OCI-LY7 (cell line): ENCODE data around the gene NCOR2. TPM values are rescaled to one million over a fixed set of nuclear protein-coding genes. Genes with fewer than 3 reads are reported as not detected.

Experiments
- BruUV-seq: library from RNA; stranded (reverse); fragments of 400-500 nt; replicated peaks from 2 replicates; lab custom pipeline; 2021; lab: Mats Ljungman, UMichigan
- CTCF ChIA-PET: fragments of 300-600 bp; sonication (Branson Sonifier 250); formaldehyde crosslinking; loops from one replicate; lab custom pipeline; 2022; ENCODE audit warnings: antibody characterized with exemption; ENCODE audit not compliant: unreplicated experiment; lab: Charles Lee
- POLR2A ChIA-PET: fragments of 300-600 bp; sonication (Branson Sonifier 250); formaldehyde crosslinking; loops from one replicate; lab custom pipeline; 2022; ENCODE audit warnings: antibody characterized with exemption; lab: Charles Lee
- DNase-seq: peaks from one replicate; pipeline ENCODE4 v3.0.0-alpha.2; 2015; ENCODE audit warnings: low spot score
- H2AFZ ChIP-seq: fragments of 200-600 bp; sonication (generic), shearing (Covaris generic); 2 replicates; pipeline ENCODE4 v1.6.1; 2014; ENCODE audit warnings: mild to moderate bottlenecking, antibody characterized with exemption, low read length, moderate library complexity
- H3K27ac ChIP-seq: fragments of 200-600 bp; sonication (generic); 2 replicates; pipeline ENCODE4 v1.5.1; 2014; ENCODE audit warnings: mixed run types, low read depth, mild to moderate bottlenecking, moderate library complexity, low read length, inconsistent platforms; ENCODE audit not compliant: poor library complexity, severe bottlenecking
- H3K36me3 ChIP-seq: fragments of 200-600 bp; sonication (generic); 2 replicates; pipeline ENCODE4 v1.6.1; 2014; ENCODE audit warnings: mild to moderate bottlenecking, antibody characterized with exemption, low read length, moderate library complexity, mixed read lengths; ENCODE audit not compliant: insufficient read depth
- H3K4me1 ChIP-seq: fragments of 200-600 bp; sonication (generic); 2 replicates; pipeline ENCODE4 v1.5.1; 2014; ENCODE audit warnings: mild to moderate bottlenecking, low read length; ENCODE audit not compliant: insufficient read depth, poor library complexity, severe bottlenecking
- H3K4me2 ChIP-seq: fragments of 200-600 bp; sonication (generic); 2 replicates; pipeline ENCODE4 v1.6.1; 2014; ENCODE audit warnings: mild to moderate bottlenecking, low read length
- H3K4me3 ChIP-seq: fragments of 200-600 bp; sonication (generic); 2 replicates; pipeline ENCODE4 v1.5.1; 2014; ENCODE audit warnings: mild to moderate bottlenecking, low read depth, low read length; ENCODE audit not compliant: poor library complexity, severe bottlenecking
- H3K79me2 ChIP-seq: fragments of 200-600 bp; sonication (generic); 2 replicates; pipeline ENCODE4 v1.6.1; 2016; ENCODE audit warnings: low read depth, mild to moderate bottlenecking, low read length, moderate library complexity, mixed read lengths; ENCODE audit not compliant: insufficient read depth
- H3K9me2 ChIP-seq: fragments of 200-600 bp; sonication (generic); 2 replicates; pipeline ENCODE4 v1.6.1; 2016; ENCODE audit warnings: mild to moderate bottlenecking, low read length, mixed read lengths; ENCODE audit not compliant: insufficient read depth
- H3K9me3 ChIP-seq: fragments of 200-600 bp; sonication (generic); 2 replicates; pipeline ENCODE4 v1.6.1; 2014; ENCODE audit warnings: mild to moderate bottlenecking, mixed run types, low read length, mixed read lengths
- H4K20me1 ChIP-seq: fragments of 200-600 bp; sonication (generic); 2 replicates; pipeline ENCODE4 v1.6.1; 2014; ENCODE audit warnings: mild to moderate bottlenecking, antibody characterized with exemption, low read length, moderate library complexity, mixed read lengths; ENCODE audit not compliant: insufficient read depth
- EZH2phosphoT487 ChIP-seq: fragments of 200-600 bp; sonication (generic); IDR thresholded peaks from 2 replicates; pipeline ENCODE4 v1.6.1; 2018; ENCODE audit warnings: low read depth, borderline replicate concordance, mild to moderate bottlenecking, mixed run types, antibody characterized with exemption, low read length, moderate library complexity, mixed read lengths
- intact Hi-C: fragments of 100-400 bp; cut with micrococcal nuclease; formaldehyde crosslinking; loops from one replicate; pipeline ENCODE4 v1.10.0; 2022; ENCODE audit not compliant: unreplicated experiment
- total RNA-seq, 2 experiments: library from RNA; depleted of rRNA in 1 of 2; stranded (reverse); fragments of >200 nt in 1 of 2; shearing (Covaris generic) in 1 of 2; gene quantifications; 2 replicates each; pipeline ENCODE4 v1.2.3, GENCODE V29; 2014 to 2022
- TF ChIP-seq, protein P1 (sequence below): fragments of 200-600 bp; sonication (generic); conservative IDR thresholded peaks from 2 replicates; pipeline ENCODE4 v1.5.1; 2014; ENCODE audit warnings: mild to moderate bottlenecking, antibody characterized with exemption, low read length, moderate library complexity, mixed read lengths

Gene NCOR2
- total RNA-seq, 2 experiments from 2014 or later, result 22.7 to 159 TPM

DNA sequence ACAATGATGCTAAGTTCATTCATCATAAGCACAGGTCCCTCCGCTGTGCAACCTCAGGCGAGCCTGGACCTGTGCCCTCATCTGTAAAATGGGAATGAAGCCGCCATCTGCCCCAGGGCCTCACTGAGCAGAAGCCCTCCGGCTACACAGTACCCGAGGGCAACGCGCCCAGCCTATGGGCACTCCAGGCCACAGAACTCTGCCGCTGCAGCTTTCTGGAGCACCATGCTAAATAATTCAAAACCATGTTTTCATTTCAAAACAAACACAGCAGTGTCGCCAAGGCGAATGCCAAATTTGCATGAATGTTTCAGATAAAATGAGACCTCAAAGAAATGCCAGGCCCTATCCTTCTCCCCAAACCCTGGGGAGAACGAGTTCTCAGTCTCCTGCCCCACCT, 4.0 kb downstream of the NCOR2 start:
- ChIA-PET CTCF (no interaction called here), POLR2A (interaction anchor here (1.2 kb wide), 1 partner anchor 12 kb away, joined by 3 read pairs; no protein-coding TSS in a partner anchor)
- Histone ChIP-seq H2AFZ (no peak overlapping the region), H3K4me2 (no peak overlapping the region), H3K9me3 (no peaks in the 10 kb centered on the region), H3K4me1 (peaks cover 31% of the 10 kb centered on the region), H3K4me3 (no peak overlapping the region), H4K20me1 (peaks cover 40% of the 10 kb centered on the region), H3K79me2 (peaks cover 82% of the 10 kb centered on the region), H3K27ac (no peak overlapping the region), H3K9me2 (no peaks in the 10 kb centered on the region), H3K36me3 (peaks cover 5% of the 10 kb centered on the region; the same call in 1 of the 2 replicates)
- intact Hi-C loops, result no loop called here
- no peak for TF ChIP-seq EZH2phosphoT487
- TF ChIP-seq, protein P1, sequence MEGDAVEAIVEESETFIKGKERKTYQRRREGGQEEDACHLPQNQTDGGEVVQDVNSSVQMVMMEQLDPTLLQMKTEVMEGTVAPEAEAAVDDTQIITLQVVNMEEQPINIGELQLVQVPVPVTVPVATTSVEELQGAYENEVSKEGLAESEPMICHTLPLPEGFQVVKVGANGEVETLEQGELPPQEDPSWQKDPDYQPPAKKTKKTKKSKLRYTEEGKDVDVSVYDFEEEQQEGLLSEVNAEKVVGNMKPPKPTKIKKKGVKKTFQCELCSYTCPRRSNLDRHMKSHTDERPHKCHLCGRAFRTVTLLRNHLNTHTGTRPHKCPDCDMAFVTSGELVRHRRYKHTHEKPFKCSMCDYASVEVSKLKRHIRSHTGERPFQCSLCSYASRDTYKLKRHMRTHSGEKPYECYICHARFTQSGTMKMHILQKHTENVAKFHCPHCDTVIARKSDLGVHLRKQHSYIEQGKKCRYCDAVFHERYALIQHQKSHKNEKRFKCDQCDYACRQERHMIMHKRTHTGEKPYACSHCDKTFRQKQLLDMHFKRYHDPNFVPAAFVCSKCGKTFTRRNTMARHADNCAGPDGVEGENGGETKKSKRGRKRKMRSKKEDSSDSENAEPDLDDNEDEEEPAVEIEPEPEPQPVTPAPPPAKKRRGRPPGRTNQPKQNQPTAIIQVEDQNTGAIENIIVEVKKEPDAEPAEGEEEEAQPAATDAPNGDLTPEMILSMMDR, result no peak
- TSS peak; percentile 27 for BruUV-seq
- no peak for DNase-seq

- Histone ChIP-seq H3K4me1 (peaks cover 25% of the 10 kb centered on the region), H3K79me2 (peaks cover 82% of the 10 kb centered on the region), H3K27ac (no peak overlapping the region), H3K4me3 (no peak overlapping the region), H2AFZ (no peak overlapping the region), H4K20me1 (peaks cover 42% of the 10 kb centered on the region), H3K4me2 (no peak overlapping the region), H3K9me3 (no peaks in the 10 kb centered on the region), H3K9me2 (no peaks in the 10 kb centered on the region), H3K36me3 (peaks cover 5% of the 10 kb centered on the region; the same call in 1 of the 2 replicates)
- no peak for DNase-seq
- intact Hi-C loops, result no loop called here
- no peak for TF ChIP-seq EZH2phosphoT487
- TF ChIP-seq, protein P1, result no peak
- no TSS peak for BruUV-seq
- CTCF ChIA-PET, result interaction anchor here (0.7 kb wide), 2 partner anchors 184 to 1217 kb away, joined by 5 to 6 read pairs; no protein-coding TSS in a partner anchor
- POLR2A ChIA-PET, result interaction anchor here (1.0 to 1.2 kb wide), 3 partner anchors 11 to 92 kb away, joined by 3 read pairs; no protein-coding TSS in a partner anchor
These were observed 4.6 kb downstream of the NCOR2 start for GRCh38 chr12:124562796-124563181.

GRCh38 chr12:124562018-124562795, 5.2 kb downstream of the NCOR2 start:
- Histone ChIP-seq H3K36me3 (peaks cover 5% of the 10 kb centered on the region; the same call in 1 of the 2 replicates), H4K20me1 (peaks cover 42% of the 10 kb centered on the region), H3K4me3 (no peak overlapping the region), H2AFZ (no peak overlapping the region), H3K4me2 (no peak overlapping the region), H3K4me1 (peaks cover 24% of the 10 kb centered on the region), H3K27ac (no peak overlapping the region), H3K9me2 (no peaks in the 10 kb centered on the region), H3K79me2 (peaks cover 82% of the 10 kb centered on the region), H3K9me3 (no peaks in the 10 kb centered on the region)
- ChIA-PET CTCF (interaction anchor here (0.6 to 0.7 kb wide), 3 partner anchors 185 to 1216 kb away, joined by 5 to 8 read pairs (median 6); no protein-coding TSS in a partner anchor), POLR2A (interaction anchor here (1.0 to 1.2 kb wide), 2 partner anchors 16 to 93 kb away, joined by 3 read pairs; no protein-coding TSS in a partner anchor)
- no peak for TF ChIP-seq EZH2phosphoT487
- TF ChIP-seq, protein P1, result no peak
- DNase-seq, result no peak
- BruUV-seq, result no TSS peak
- intact Hi-C loops, result no loop called here
